HEK293 (cell line): Measurements from ENCODE around the gene PTPRF.
"Not testable (repeated sequence)": the region's sequence is repeated elsewhere in the genome, so short reads cannot be mapped to it uniquely, and the experiment has no call there.

Source experiments
- CTCF ChIA-PET: fragments of 350-600 bp; formaldehyde crosslinking; extraction: SDS; loops from one replicate; lab custom pipeline; 2021; ENCODE audit warnings: antibody characterized with exemption; lab: Yijun Ruan, JAX
- POLR2A ChIA-PET: fragments of 300-600 bp; formaldehyde crosslinking; extraction: SDS; loops from one replicate; lab custom pipeline; 2020; ENCODE audit warnings: antibody characterized with exemption, inconsistent platforms; lab: Yijun Ruan, JAX
- H3K27ac ChIP-seq: fragments of 200-500 bp; sonication (Bioruptor generic); 2 replicates; pipeline ENCODE4 v1.5.1; 2014; ENCODE audit warnings: low read depth, low read length, control low read depth, inconsistent platforms; ENCODE audit errors: extremely low read depth
- H3K36me3 ChIP-seq, 2 experiments: fragments of 200-500 bp in 1 of 2; sonication (Bioruptor generic) in 1 of 2; 1 replicate in 1 of 2; 2 replicates in 1 of 2; pipeline ENCODE4 v1.5.1; 2014 to 2017; ENCODE audit warnings: inconsistent platforms in 2 of 2, low read length in 2 of 2; ENCODE audit not compliant: control insufficient read depth in 2 of 2, insufficient read depth in 1 of 2
- H3K4me1 ChIP-seq: fragments of 200-500 bp; sonication (Bioruptor generic); 2 replicates; pipeline ENCODE4 v1.5.1; 2014; ENCODE audit warnings: mild to moderate bottlenecking, low read length, inconsistent platforms; ENCODE audit not compliant: control insufficient read depth, insufficient read depth
- H3K4me3 ChIP-seq: 2 replicates; pipeline ENCODE4 v1.5.1; 2011; ENCODE audit warnings: low read depth, mild to moderate bottlenecking, control low read depth, low read length, moderate library complexity
- H3K9me3 ChIP-seq: fragments of 200-500 bp; sonication (Bioruptor generic); 2 replicates; pipeline ENCODE4 v1.5.1; 2014; ENCODE audit warnings: low read depth, low read length, inconsistent platforms; ENCODE audit not compliant: control insufficient read depth, insufficient read depth
- BCL11A ChIP-seq: fragments of 450-650 bp; formaldehyde crosslinking; IDR thresholded peaks from 2 replicates; pipeline ENCODE4 v1.5.1; 2016; ENCODE audit warnings: low read depth, missing biosample characterization, missing genetic modification characterization
- GLIS1 ChIP-seq: fragments of 450-650 bp; formaldehyde crosslinking; IDR thresholded peaks from 2 replicates; pipeline ENCODE4 v1.5.1; 2016; ENCODE audit warnings: missing biosample characterization, missing genetic modification characterization
- SCRT2 ChIP-seq: fragments of 450-650 bp; formaldehyde crosslinking; IDR thresholded peaks from 2 replicates; pipeline ENCODE4 v1.5.1; 2016; ENCODE audit warnings: missing biosample characterization, missing genetic modification characterization
- YY1 ChIP-seq: fragments of 450-650 bp; formaldehyde crosslinking; IDR thresholded peaks from 2 replicates; pipeline ENCODE4 v1.5.1; 2018; ENCODE audit warnings: missing biosample characterization, missing genetic modification characterization
- ZFP37 ChIP-seq: fragments of 450-650 bp; formaldehyde crosslinking; IDR thresholded peaks from 2 replicates; pipeline ENCODE4 v1.5.1; 2016; ENCODE audit warnings: missing biosample characterization, missing genetic modification characterization
- ZNF138 ChIP-seq: fragments of 450-650 bp; formaldehyde crosslinking; IDR thresholded peaks from 2 replicates; pipeline ENCODE4 v1.5.1; 2016; ENCODE audit warnings: missing biosample characterization, missing genetic modification characterization, borderline replicate concordance
- ZNF140 ChIP-seq: fragments of 450-650 bp; formaldehyde crosslinking; IDR thresholded peaks from 2 replicates; pipeline ENCODE4 v1.5.1; 2016; ENCODE audit warnings: missing biosample characterization, missing genetic modification characterization
- ZNF202 ChIP-seq: fragments of 450-650 bp; formaldehyde crosslinking; IDR thresholded peaks from 2 replicates; pipeline ENCODE4 v1.5.1; 2016; ENCODE audit warnings: missing biosample characterization, missing genetic modification characterization, borderline replicate concordance
- ZNF248 ChIP-seq: fragments of 450-650 bp; formaldehyde crosslinking; IDR thresholded peaks from 2 replicates; pipeline ENCODE4 v1.5.1; 2017; ENCODE audit warnings: missing biosample characterization, missing genetic modification characterization
- ZNF394 ChIP-seq: fragments of 450-650 bp; formaldehyde crosslinking; IDR thresholded peaks from 2 replicates; pipeline ENCODE4 v1.5.1; 2016; ENCODE audit warnings: missing biosample characterization, missing genetic modification characterization, mild to moderate bottlenecking, moderate library complexity, borderline replicate concordance
- ZNF404 ChIP-seq: fragments of 450-650 bp; formaldehyde crosslinking; IDR thresholded peaks from 2 replicates; pipeline ENCODE4 v1.5.1; 2017; ENCODE audit warnings: missing biosample characterization, missing genetic modification characterization
- ZNF426 ChIP-seq: fragments of 450-650 bp; formaldehyde crosslinking; IDR thresholded peaks from 2 replicates; pipeline ENCODE4 v1.5.1; 2017; ENCODE audit warnings: missing biosample characterization, missing genetic modification characterization, mild to moderate bottlenecking, inconsistent platforms, moderate library complexity
- ZNF521 ChIP-seq: fragments of 450-650 bp; formaldehyde crosslinking; IDR thresholded peaks from 2 replicates; pipeline ENCODE4 v1.5.1; 2017; ENCODE audit warnings: missing biosample characterization, mild to moderate bottlenecking, missing genetic modification characterization
- ZNF548 ChIP-seq: fragments of 450-650 bp; formaldehyde crosslinking; IDR thresholded peaks from 2 replicates; pipeline ENCODE4 v1.5.1; 2016; ENCODE audit warnings: missing biosample characterization, missing genetic modification characterization
- ZNF664 ChIP-seq: fragments of 450-650 bp; formaldehyde crosslinking; IDR thresholded peaks from 2 replicates; pipeline ENCODE4 v1.5.1; 2016; ENCODE audit warnings: missing biosample characterization, missing genetic modification characterization
- ZNF792 ChIP-seq: fragments of 450-650 bp; formaldehyde crosslinking; IDR thresholded peaks from 2 replicates; pipeline ENCODE4 v1.5.1; 2016; ENCODE audit warnings: missing biosample characterization, missing genetic modification characterization
- TF ChIP-seq, protein P1 (sequence below): fragments of 450-650 bp; formaldehyde crosslinking; IDR thresholded peaks from 2 replicates; pipeline ENCODE4 v1.5.1; 2016; ENCODE audit warnings: missing biosample characterization, missing genetic modification characterization
- TF ChIP-seq, protein P2 (sequence below): fragments of 450-650 bp; formaldehyde crosslinking; IDR thresholded peaks from 2 replicates; pipeline ENCODE4 v1.5.1; 2016; ENCODE audit warnings: missing biosample characterization, missing genetic modification characterization
- TF ChIP-seq, protein P3 (sequence below): fragments of 450-650 bp; formaldehyde crosslinking; IDR thresholded peaks from 2 replicates; pipeline ENCODE4 v1.5.1; 2016; ENCODE audit warnings: missing biosample characterization, missing genetic modification characterization
- TF ChIP-seq, protein P4 (sequence below): fragments of 450-650 bp; IDR thresholded peaks from 2 replicates; pipeline ENCODE4 v1.5.1; 2018; ENCODE audit warnings: missing biosample characterization, missing genetic modification characterization

PTPRF gene

DNA sequence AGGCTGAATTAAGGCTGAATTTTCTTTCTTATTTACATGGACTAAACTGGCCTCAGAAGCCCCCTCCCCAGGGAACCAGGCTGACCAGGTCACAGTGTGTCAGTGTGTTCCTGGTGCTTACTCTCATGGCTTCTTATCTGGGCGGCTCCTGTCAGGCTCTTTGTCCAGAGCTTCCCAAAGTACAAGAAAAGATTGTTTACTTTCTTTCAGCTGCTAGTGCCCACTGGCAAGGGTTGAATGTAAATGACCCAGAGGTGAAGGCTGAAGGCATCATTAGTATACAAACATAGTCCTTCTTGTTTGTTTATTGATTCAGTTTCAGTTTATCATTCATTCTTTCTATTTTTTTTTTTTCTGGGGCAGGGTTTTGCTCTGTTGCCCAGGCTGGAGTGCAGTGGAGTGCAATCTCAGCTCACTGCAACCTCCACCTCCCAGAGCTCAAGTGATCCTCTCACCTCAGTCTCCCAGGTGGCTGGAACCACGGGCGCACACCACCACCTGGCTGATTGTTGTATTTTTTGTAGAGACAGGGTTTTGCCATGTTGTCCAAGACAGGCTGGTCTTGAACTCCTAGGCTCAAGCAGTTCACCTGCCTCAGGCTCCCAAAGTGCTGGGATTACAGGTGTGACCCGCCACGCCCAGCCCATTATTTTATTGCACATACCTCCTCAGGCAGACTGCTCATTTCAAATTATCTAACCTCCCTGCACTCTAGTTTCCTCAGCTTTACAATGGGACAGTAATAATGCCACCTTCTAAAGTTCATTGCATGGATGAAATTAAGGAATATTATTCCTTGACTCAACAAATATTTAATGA is 109.5 kb downstream of the PTPRF start:
- Histone ChIP-seq H3K27ac (no peak overlapping the region), H3K36me3 (no peaks in the 10 kb centered on the region), H3K9me3 (no peaks in the 10 kb centered on the region), H3K4me3 (no peak overlapping the region), H3K4me1 (no peaks in the 10 kb centered on the region; the same call in 1 of the 2 replicates)
- ChIA-PET POLR2A (interaction anchor here (1.3 kb wide), 1 partner anchor 10 kb away, joined by 10 read pairs; the partner anchor contains the start of gene KDM4A), CTCF (interaction anchor here (0.6 to 1.2 kb wide), 2 partner anchors 8 to 112 kb away, joined by 3 to 4 read pairs; no protein-coding TSS in a partner anchor)
- TF ChIP-seq GLIS1 (tag by site-specific recombination) (0 out of 2 replicates have a peak, but pooled peaks have one; percentile 19), YY1 (tag by site-specific recombination) (no peak)

DNA sequence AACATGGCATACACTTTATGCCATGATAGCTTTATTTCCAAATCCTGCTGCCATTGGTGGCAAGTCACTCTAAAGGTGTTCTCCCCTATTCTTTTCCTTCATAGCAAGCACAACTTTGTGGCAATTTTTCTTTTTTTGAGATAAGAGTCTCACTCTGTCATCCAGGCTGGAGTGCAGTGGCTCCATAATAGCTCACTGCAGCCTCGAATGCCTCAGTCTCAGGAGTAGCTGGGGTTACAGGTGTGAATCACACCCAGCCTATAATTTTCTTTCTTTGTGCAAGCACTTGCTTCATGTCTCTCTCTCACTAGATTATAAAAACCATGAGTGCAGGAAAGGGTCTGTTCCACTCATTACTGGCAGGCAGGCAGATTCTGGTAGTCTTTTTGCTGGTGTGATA is 113.9 kb downstream of the PTPRF start:
- H3K27ac ChIP-seq: no peak overlapping the region
- POLR2A ChIA-PET: no interaction called here
- H3K36me3 ChIP-seq: no peaks in the 10 kb centered on the region
- no peaks in the 10 kb centered on the region; the same call in 1 of the 2 replicates for H3K4me1 ChIP-seq
- no peak overlapping the region for H3K4me3 ChIP-seq
- H3K9me3 ChIP-seq: no peaks in the 10 kb centered on the region
- CTCF ChIA-PET: interaction anchor here (1.1 to 1.3 kb wide), 2 partner anchors 90 to 115 kb away, joined by 3 to 4 read pairs; no protein-coding TSS in a partner anchor
- TF ChIP-seq ZNF394: peak; percentile 28; the same call in 1 of the 2 replicates
- TF ChIP-seq ZNF202 (tag by site-specific recombination): no peak

DNA sequence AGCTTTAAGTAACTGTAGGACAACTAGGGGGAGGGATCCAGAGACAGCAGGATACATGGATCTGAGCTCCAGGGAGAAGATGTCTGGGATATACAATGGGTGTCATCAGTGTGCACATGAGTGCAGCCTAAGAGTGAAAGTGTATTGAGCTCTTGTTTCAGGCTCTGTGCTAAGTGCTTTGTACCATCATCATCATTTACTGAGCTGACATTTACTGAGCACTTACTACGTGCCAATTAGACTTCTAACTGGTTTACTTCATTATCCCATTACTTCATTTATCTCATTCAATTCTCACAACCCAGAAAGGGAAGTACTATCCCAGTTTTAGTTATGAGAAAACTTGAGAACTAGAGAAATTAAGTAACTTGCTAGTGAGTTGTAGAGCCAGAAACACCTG is 114.8 kb downstream of the PTPRF start:
- Histone ChIP-seq H3K36me3 (no peaks in the 10 kb centered on the region), H3K9me3 (no peaks in the 10 kb centered on the region), H3K27ac (no peak overlapping the region), H3K4me1 (no peaks in the 10 kb centered on the region; the same call in 1 of the 2 replicates), H3K4me3 (no peak overlapping the region)
- TF ChIP-seq ZNF548 (tag by site-specific recombination): no peak
- TF ChIP-seq, protein P1, sequence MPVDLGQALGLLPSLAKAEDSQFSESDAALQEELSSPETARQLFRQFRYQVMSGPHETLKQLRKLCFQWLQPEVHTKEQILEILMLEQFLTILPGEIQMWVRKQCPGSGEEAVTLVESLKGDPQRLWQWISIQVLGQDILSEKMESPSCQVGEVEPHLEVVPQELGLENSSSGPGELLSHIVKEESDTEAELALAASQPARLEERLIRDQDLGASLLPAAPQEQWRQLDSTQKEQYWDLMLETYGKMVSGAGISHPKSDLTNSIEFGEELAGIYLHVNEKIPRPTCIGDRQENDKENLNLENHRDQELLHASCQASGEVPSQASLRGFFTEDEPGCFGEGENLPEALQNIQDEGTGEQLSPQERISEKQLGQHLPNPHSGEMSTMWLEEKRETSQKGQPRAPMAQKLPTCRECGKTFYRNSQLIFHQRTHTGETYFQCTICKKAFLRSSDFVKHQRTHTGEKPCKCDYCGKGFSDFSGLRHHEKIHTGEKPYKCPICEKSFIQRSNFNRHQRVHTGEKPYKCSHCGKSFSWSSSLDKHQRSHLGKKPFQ (tag by site-specific recombination): no peak
- no peak for TF ChIP-seq SCRT2 (tag by site-specific recombination)
- TF ChIP-seq ZNF664 (tag by site-specific recombination): peak; percentile 94
- TF ChIP-seq ZNF792 (tag by site-specific recombination): no peak
- TF ChIP-seq ZNF426 (tag by site-specific recombination): no peak
- TF ChIP-seq, protein P2, sequence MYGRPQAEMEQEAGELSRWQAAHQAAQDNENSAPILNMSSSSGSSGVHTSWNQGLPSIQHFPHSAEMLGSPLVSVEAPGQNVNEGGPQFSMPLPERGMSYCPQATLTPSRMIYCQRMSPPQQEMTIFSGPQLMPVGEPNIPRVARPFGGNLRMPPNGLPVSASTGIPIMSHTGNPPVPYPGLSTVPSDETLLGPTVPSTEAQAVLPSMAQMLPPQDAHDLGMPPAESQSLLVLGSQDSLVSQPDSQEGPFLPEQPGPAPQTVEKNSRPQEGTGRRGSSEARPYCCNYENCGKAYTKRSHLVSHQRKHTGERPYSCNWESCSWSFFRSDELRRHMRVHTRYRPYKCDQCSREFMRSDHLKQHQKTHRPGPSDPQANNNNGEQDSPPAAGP (tag by site-specific recombination): no peak
- TF ChIP-seq, protein P3, sequence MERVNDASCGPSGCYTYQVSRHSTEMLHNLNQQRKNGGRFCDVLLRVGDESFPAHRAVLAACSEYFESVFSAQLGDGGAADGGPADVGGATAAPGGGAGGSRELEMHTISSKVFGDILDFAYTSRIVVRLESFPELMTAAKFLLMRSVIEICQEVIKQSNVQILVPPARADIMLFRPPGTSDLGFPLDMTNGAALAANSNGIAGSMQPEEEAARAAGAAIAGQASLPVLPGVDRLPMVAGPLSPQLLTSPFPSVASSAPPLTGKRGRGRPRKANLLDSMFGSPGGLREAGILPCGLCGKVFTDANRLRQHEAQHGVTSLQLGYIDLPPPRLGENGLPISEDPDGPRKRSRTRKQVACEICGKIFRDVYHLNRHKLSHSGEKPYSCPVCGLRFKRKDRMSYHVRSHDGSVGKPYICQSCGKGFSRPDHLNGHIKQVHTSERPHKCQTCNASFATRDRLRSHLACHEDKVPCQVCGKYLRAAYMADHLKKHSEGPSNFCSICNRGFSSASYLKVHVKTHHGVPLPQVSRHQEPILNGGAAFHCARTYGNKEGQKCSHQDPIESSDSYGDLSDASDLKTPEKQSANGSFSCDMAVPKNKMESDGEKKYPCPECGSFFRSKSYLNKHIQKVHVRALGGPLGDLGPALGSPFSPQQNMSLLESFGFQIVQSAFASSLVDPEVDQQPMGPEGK (tag by site-specific recombination): no peak
- no peak for TF ChIP-seq ZNF138
- no peak for TF ChIP-seq ZNF248 (tag by site-specific recombination)
- TF ChIP-seq BCL11A: no peak
- no peak for TF ChIP-seq ZNF404 (tag by site-specific recombination)
- TF ChIP-seq, protein P4, sequence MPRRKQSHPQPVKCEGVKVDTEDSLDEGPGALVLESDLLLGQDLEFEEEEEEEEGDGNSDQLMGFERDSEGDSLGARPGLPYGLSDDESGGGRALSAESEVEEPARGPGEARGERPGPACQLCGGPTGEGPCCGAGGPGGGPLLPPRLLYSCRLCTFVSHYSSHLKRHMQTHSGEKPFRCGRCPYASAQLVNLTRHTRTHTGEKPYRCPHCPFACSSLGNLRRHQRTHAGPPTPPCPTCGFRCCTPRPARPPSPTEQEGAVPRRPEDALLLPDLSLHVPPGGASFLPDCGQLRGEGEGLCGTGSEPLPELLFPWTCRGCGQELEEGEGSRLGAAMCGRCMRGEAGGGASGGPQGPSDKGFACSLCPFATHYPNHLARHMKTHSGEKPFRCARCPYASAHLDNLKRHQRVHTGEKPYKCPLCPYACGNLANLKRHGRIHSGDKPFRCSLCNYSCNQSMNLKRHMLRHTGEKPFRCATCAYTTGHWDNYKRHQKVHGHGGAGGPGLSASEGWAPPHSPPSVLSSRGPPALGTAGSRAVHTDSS (tag by site-specific recombination): peak; percentile 37; the same call in 1 of the 2 replicates
- no peak for TF ChIP-seq ZNF521
- TF ChIP-seq ZFP37 (tag by site-specific recombination): no peak
- no peak for TF ChIP-seq ZNF140 (tag by site-specific recombination)
- POLR2A ChIA-PET: no interaction called here
- CTCF ChIA-PET: interaction anchor here (0.6 to 1.1 kb wide), 3 partner anchors 90 to 418 kb away, joined by 3 to 4 read pairs (median 3); no protein-coding TSS in a partner anchor

DNA sequence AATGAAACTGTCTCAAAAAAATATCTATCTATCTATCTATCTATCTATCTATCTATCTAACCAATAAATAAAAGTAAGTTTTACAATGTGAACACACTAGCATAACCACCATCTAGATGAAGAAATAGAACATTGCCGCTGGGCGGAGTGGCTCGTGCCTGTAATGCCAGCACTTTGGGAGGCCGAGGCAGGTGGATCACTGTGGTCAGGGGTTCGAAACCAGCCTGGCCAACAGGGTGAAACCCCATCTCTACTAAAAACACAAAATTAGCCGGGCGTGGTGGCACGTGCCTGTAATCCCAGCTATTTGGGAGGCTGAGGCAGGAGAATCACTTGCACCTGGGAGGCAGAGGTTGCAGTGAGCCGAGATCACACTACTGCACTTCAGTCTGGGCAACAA is 116.6 kb downstream of the PTPRF start:
- H3K27ac ChIP-seq, CTCF ChIA-PET, POLR2A ChIA-PET, H3K4me1 ChIP-seq, H3K9me3 ChIP-seq, H3K4me3 ChIP-seq, H3K36me3 ChIP-seq: not testable (repeated sequence)
